IMR-90 (cell line): ENCODE measurements around the gene CYP11A1. TPM values are rescaled to one million over a fixed set of nuclear protein-coding genes. Genes with fewer than 3 reads are reported as not detected.

Source experiments
- ATAC-seq: fragments of 200-7000 bp; cut with Tn5 transposase; 2 replicates; pipeline ENCODE4 v1.9.1; 2020; ENCODE audit warnings: low read depth, mild to moderate bottlenecking, moderate library complexity
- BruUV-seq: library from RNA; stranded (reverse); fragments of 400-500 nt; replicated peaks from 2 replicates; lab custom pipeline; 2021; lab: Mats Ljungman, UMichigan
- CTCF ChIA-PET: fragments of 300-600 bp; formaldehyde crosslinking; extraction: SDS; loops from one replicate; lab custom pipeline; 2021; ENCODE audit warnings: antibody characterized with exemption; lab: Yijun Ruan, JAX
- POLR2A ChIA-PET: fragments of 300-600 bp; sonication (Branson Sonifier 250); formaldehyde crosslinking; loops from one replicate; lab custom pipeline; 2022; ENCODE audit warnings: antibody characterized with exemption; ENCODE audit not compliant: unreplicated experiment; lab: Charles Lee
- DNase-seq: peaks from one replicate; pipeline ENCODE4 v3.0.0; 2013
- H2AFZ ChIP-seq: replicated peaks from 2 replicates; pipeline ENCODE3; 2013; ENCODE audit warnings: low read length, mild to moderate bottlenecking; ENCODE audit not compliant: poor library complexity
- H2AK5ac ChIP-seq: 2 replicates; pipeline ENCODE4 v1.6.1; 2013; ENCODE audit warnings: low read depth, low read length, inconsistent platforms
- H2AK9ac ChIP-seq: replicated peaks from 2 replicates; pipeline ENCODE3; 2013; ENCODE audit warnings: mild to moderate bottlenecking, low read depth, low read length, moderate library complexity; ENCODE audit not compliant: poor library complexity
- H2BK120ac ChIP-seq: 2 replicates; pipeline ENCODE4 v1.6.1; 2013; ENCODE audit warnings: low read depth, low read length, inconsistent platforms
- H2BK15ac ChIP-seq: 3 replicates; pipeline ENCODE4 v1.6.1; 2013; ENCODE audit warnings: low read depth, low read length, inconsistent platforms
- H2BK20ac ChIP-seq: 2 replicates; pipeline ENCODE4 v1.6.1; 2013; ENCODE audit warnings: low read depth, mild to moderate bottlenecking, inconsistent platforms, low read length, moderate library complexity
- H2BK5ac ChIP-seq: 2 replicates; pipeline ENCODE4 v1.6.1; 2013; ENCODE audit warnings: mild to moderate bottlenecking, low read depth, low read length, inconsistent platforms; ENCODE audit not compliant: poor library complexity, severe bottlenecking
- H3K14ac ChIP-seq: replicated peaks from 2 replicates; pipeline ENCODE4 v1.6.1; 2013; ENCODE audit warnings: low read depth, low read length, inconsistent platforms
- H3K18ac ChIP-seq: 2 replicates; pipeline ENCODE4 v1.6.1; 2013; ENCODE audit warnings: low read depth, low read length, control low read depth
- H3K23ac ChIP-seq: 2 replicates; pipeline ENCODE4 v1.6.1; 2013; ENCODE audit warnings: low read depth, low read length, inconsistent platforms
- H3K27ac ChIP-seq: 2 replicates; pipeline ENCODE4 v1.5.1; 2013; ENCODE audit warnings: mild to moderate bottlenecking, control low read depth, low read length; ENCODE audit not compliant: insufficient read depth
- H3K27me3 ChIP-seq: 2 replicates; pipeline ENCODE4 v1.6.1; 2013; ENCODE audit warnings: low read length; ENCODE audit not compliant: control insufficient read depth, insufficient read depth
- H3K36me3 ChIP-seq: 2 replicates; pipeline ENCODE4 v1.6.1; 2013; ENCODE audit warnings: low read length, mixed read lengths; ENCODE audit not compliant: control insufficient read depth, insufficient read depth
- H3K4ac ChIP-seq: 2 replicates; pipeline ENCODE4 v1.6.1; 2013; ENCODE audit warnings: low read depth, low read length, inconsistent platforms
- H3K4me1 ChIP-seq: 2 replicates; pipeline ENCODE4 v1.6.1; 2013; ENCODE audit warnings: low read length, mixed read lengths; ENCODE audit not compliant: control insufficient read depth, insufficient read depth
- H3K4me2 ChIP-seq: 2 replicates; pipeline ENCODE4 v1.6.1; 2013; ENCODE audit warnings: low read depth, mild to moderate bottlenecking, control low read depth, low read length, moderate library complexity
- H3K4me3 ChIP-seq: 2 replicates; pipeline ENCODE4 v1.5.1; 2013; ENCODE audit warnings: low read depth, mild to moderate bottlenecking, control low read depth, low read length, moderate library complexity; ENCODE audit not compliant: insufficient read depth
- H3K56ac ChIP-seq: 2 replicates; pipeline ENCODE4 v1.6.1; 2013; ENCODE audit warnings: low read length, inconsistent platforms; ENCODE audit not compliant: insufficient read depth; ENCODE audit errors: extremely low read depth
- H3K79me1 ChIP-seq, 2 experiments: 2 replicates each; pipeline ENCODE4 v1.6.1; 2013; ENCODE audit warnings: low read length in 2 of 2, inconsistent platforms in 1 of 2, low read depth in 1 of 2
- H3K9ac ChIP-seq: 2 replicates; pipeline ENCODE4 v1.6.1; 2013; ENCODE audit warnings: low read depth, low read length, control low read depth
- H3K9me1 ChIP-seq: 2 replicates; pipeline ENCODE4 v1.6.1; 2013; ENCODE audit warnings: low read length, inconsistent platforms; ENCODE audit not compliant: insufficient read depth
- H3K9me3 ChIP-seq: 2 replicates; pipeline ENCODE4 v1.6.1; 2013; ENCODE audit warnings: low read length; ENCODE audit not compliant: control insufficient read depth, insufficient read depth
- H4K20me1 ChIP-seq: 2 replicates; pipeline ENCODE4 v1.6.1; 2013; ENCODE audit warnings: low read length, inconsistent platforms; ENCODE audit not compliant: insufficient read depth
- H4K5ac ChIP-seq: 2 replicates; pipeline ENCODE4 v1.6.1; 2013; ENCODE audit warnings: mild to moderate bottlenecking, low read depth, low read length, control low read depth
- H4K8ac ChIP-seq, 2 experiments: 2 replicates each; pipeline ENCODE4 v1.6.1; 2013; ENCODE audit warnings: low read depth in 2 of 2, low read length in 2 of 2, control low read depth in 1 of 2, inconsistent platforms in 1 of 2
- H4K91ac ChIP-seq: 2 replicates; pipeline ENCODE4 v1.6.1; 2013; ENCODE audit warnings: low read depth, low read length, inconsistent platforms; ENCODE audit not compliant: insufficient read depth
- BHLHE40 ChIP-seq: fragments of 150-350 bp; IDR thresholded peaks from 2 replicates; pipeline ENCODE4 v1.6.1; 2016; ENCODE audit warnings: mild to moderate bottlenecking, low read depth, low read length
- CEBPB ChIP-seq: IDR thresholded peaks from 2 replicates; pipeline ENCODE4 v1.6.1; 2012; ENCODE audit warnings: low read depth, low read length, improper control_type of control experiment
- CHD1 ChIP-seq: IDR thresholded peaks from 2 replicates; pipeline ENCODE4 v1.6.1; 2012; ENCODE audit warnings: low read depth, low read length, improper control_type of control experiment
- CTCF ChIP-seq: conservative IDR thresholded peaks from 2 replicates; pipeline ENCODE4 v1.5.1; 2012; ENCODE audit warnings: mild to moderate bottlenecking, low read depth, low read length, improper control_type of control experiment
- ELK1 ChIP-seq: fragments of 150-350 bp; IDR thresholded peaks from 2 replicates; pipeline ENCODE4 v1.6.1; 2016; ENCODE audit warnings: low read depth, mild to moderate bottlenecking, low read length, moderate library complexity, borderline replicate concordance
- FOS ChIP-seq: fragments of 150-350 bp; IDR thresholded peaks from 2 replicates; pipeline ENCODE4 v1.6.1; 2016; ENCODE audit warnings: low read depth, low read length
- MAFK ChIP-seq: IDR thresholded peaks from 2 replicates; pipeline ENCODE4 v1.6.1; 2012; ENCODE audit warnings: low read depth, low read length, improper control_type of control experiment
- MAZ ChIP-seq: IDR thresholded peaks from 2 replicates; pipeline ENCODE4 v1.6.1; 2012; ENCODE audit warnings: low read depth, mild to moderate bottlenecking, low read length, improper control_type of control experiment, moderate library complexity, borderline replicate concordance
- MXI1 ChIP-seq: IDR thresholded peaks from 2 replicates; pipeline ENCODE4 v1.6.1; 2012; ENCODE audit warnings: low read depth, mild to moderate bottlenecking, low read length, moderate library complexity, borderline replicate concordance
- NFE2L2 ChIP-seq: fragments of 150-350 bp; IDR thresholded peaks from 2 replicates; pipeline ENCODE4 v1.6.1; 2016; ENCODE audit warnings: low read depth, mild to moderate bottlenecking, low read length
- POLR2A ChIP-seq: IDR thresholded peaks from 2 replicates; pipeline ENCODE4 v1.6.1; 2012; ENCODE audit warnings: mild to moderate bottlenecking, low read depth, low read length
- RAD21 ChIP-seq: IDR thresholded peaks from 2 replicates; pipeline ENCODE4 v1.6.1; 2012; ENCODE audit warnings: low read length, improper control_type of control experiment
- RCOR1 ChIP-seq: IDR thresholded peaks from 2 replicates; pipeline ENCODE4 v1.6.1; 2012; ENCODE audit warnings: mild to moderate bottlenecking, low read length, improper control_type of control experiment; ENCODE audit not compliant: insufficient replicate concordance
- RFX5 ChIP-seq: IDR thresholded peaks from 2 replicates; pipeline ENCODE4 v1.8.0; 2012; ENCODE audit warnings: low read depth, mild to moderate bottlenecking, low read length, moderate library complexity
- SMC3 ChIP-seq: fragments of 150-350 bp; IDR thresholded peaks from 2 replicates; pipeline ENCODE4 v1.6.1; 2016; ENCODE audit warnings: low read depth, mild to moderate bottlenecking, antibody characterized with exemption, low read length, moderate library complexity
- USF2 ChIP-seq: fragments of 150-350 bp; IDR thresholded peaks from 2 replicates; pipeline ENCODE4 v1.6.1; 2017; ENCODE audit warnings: mild to moderate bottlenecking, antibody characterized with exemption, low read length, low read depth
- WGBS, 2 experiments: methylation state at CpG; one replicate each; pipeline versions ENCODE4 v1.1.5 to v1.1.7; 2013; ENCODE audit warnings: missing lambda C conversion rate in 2 of 2; ENCODE audit not compliant: insufficient read length in 1 of 2; ENCODE audit errors: extremely low coverage in 2 of 2; 5-methylcytosine and 5-hydroxymethylcytosine counted together
- dilution Hi-C: fragments of 300-500 bp; cut with HindIII; formaldehyde crosslinking; loops from one replicate; pipeline ENCODE4 v1.14.3; 2018; ENCODE audit warnings: low sequenced_read_pairs; ENCODE audit not compliant: unreplicated experiment
- in situ Hi-C: fragments of 300-500 bp; cut with MboI; formaldehyde crosslinking; loops from 3 replicates; pipeline ENCODE4 v1.14.3; 2019; ENCODE audit warnings: low sequenced_read_pairs, inconsistent platforms, mixed read lengths
- intact Hi-C: fragments of 100-400 bp; cut with micrococcal nuclease; formaldehyde crosslinking; loops from 2 replicates; pipeline ENCODE4 v1.10.0; 2022
- polyA plus RNA-seq, 3 experiments: library from polyadenylated mRNA; depleted of rRNA; stranded (reverse); fragments of >200 nt; gene quantifications; 2 replicates each; pipeline ENCODE4 v1.2.3, GENCODE V29; 2012; ENCODE audit warnings: low replicate concordance in 1 of 3
- total RNA-seq: library from RNA; depleted of rRNA; stranded (reverse); fragments of >200 nt; gene quantifications from 2 replicates; pipeline ENCODE4 v1.2.3, GENCODE V29; 2012

CYP11A1 gene
- total and polyA plus RNA-seq, 2 of the 4 experiments (the other 2 are of a cell fraction) = 0.18 to 0.50 TPM

DNA sequence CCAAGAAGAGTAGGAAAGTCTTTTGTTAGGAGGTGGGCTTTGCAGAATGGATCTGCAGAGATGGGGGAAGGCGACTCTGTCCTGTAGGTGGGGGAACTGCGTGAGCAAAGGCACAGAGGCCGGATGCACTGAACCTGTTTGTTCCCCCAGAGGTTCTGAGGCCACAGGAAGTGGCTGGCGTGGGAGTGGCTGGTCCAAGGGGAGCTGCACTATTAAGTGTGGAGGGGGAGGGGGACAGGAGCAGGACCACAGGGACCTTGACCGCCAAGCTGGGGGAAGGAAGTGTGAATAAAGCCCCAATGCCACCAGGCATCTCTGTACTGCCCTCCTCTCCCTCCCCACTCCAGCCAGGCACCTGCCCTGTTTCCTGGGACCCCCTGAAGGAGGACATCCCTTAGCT is 51.8 kb downstream of the CYP11A1 start:
- ChIA-PET POLR2A (no interaction called here), CTCF (no interaction called here)
- Histone ChIP-seq H2AK9ac (no peak overlapping the region), H3K4ac (0 out of 2 replicates have a peak overlapping the region, but pooled peaks have one; percentile 0), H3K36me3 (no peaks in the 10 kb centered on the region), H3K4me2 (no peak overlapping the region), H2AK5ac (no peak overlapping the region), H3K4me3 (no peak overlapping the region), H3K79me1 (no peaks in the 10 kb centered on the region), H4K5ac (no peak overlapping the region), H2BK120ac (0 out of 2 replicates have a peak overlapping the region, but pooled peaks have one; percentile 8), H2BK20ac (peak overlapping the region; percentile 58; the same call in 1 of the 2 replicates), H2AFZ (no peak overlapping the region), H3K23ac (no peak overlapping the region), H4K91ac (no peak overlapping the region), H3K9ac (no peak overlapping the region), H2BK15ac (peak overlapping the region; percentile 68; the same call in 1 of the 3 replicates), H3K9me3 (no peaks in the 10 kb centered on the region), H3K27ac (no peak overlapping the region), H3K18ac (no peak overlapping the region), H3K9me1 (no peaks in the 10 kb centered on the region; the same call in 1 of the 2 replicates), H2BK5ac (no peak overlapping the region), H3K56ac (no peak overlapping the region), H3K14ac (no peak overlapping the region), H3K27me3 (peaks cover 23% of the 10 kb centered on the region), H3K4me1 (peaks cover 15% of the 10 kb centered on the region; the same call in 1 of the 2 replicates), H4K8ac (no peak overlapping the region), H4K20me1 (no peaks in the 10 kb centered on the region)
- TF ChIP-seq CHD1 (no peak), POLR2A (no peak), MAFK (no peak), ELK1 (no peak), CTCF (no peak), RAD21 (no peak), BHLHE40 (no peak), RFX5 (no peak), CEBPB (no peak), MXI1 (no peak), MAZ (no peak), RCOR1 (no peak), USF2 (no peak), NFE2L2 (no peak), FOS (no peak), SMC3 (no peak)
- intact Hi-C loops (no loop called here), in situ Hi-C loops (loop anchor here (5.0 kb wide), 1 partner anchor 338 kb away; no protein-coding TSS in a partner anchor), dilution Hi-C loops (no loop called here)
- 89% methylated on average over 4 of the region's 5 CpGs; no CpG with 5 or more reads in 1 of the 2 experiments for WGBS, 2 experiments
- DNase-seq (no peak), ATAC-seq (no peak)
- no TSS peak for BruUV-seq
